Endothelial cell of umbilical vein (primary cell): ENCODE data around the gene APOF. TPM values are rescaled to one million over a fixed set of nuclear protein-coding genes. Genes with fewer than 3 reads are reported as not detected.

Experiments used
- BruUV-seq: library from RNA; stranded (reverse); fragments of 400-500 nt; replicated peaks from 2 replicates; lab custom pipeline; 2021; lab: Mats Ljungman, UMichigan
- CTCF ChIA-PET: fragments of 300-600, 350-600 bp; sonication (Branson Sonifier 250); formaldehyde crosslinking; loops from one replicate; lab custom pipeline; 2021; ENCODE audit warnings: antibody characterized with exemption, inconsistent platforms; lab: Charles Lee
- POLR2A ChIA-PET: fragments of 300-600, 350-600 bp; sonication (Branson Sonifier 250); formaldehyde crosslinking; loops from one replicate; lab custom pipeline; 2021; ENCODE audit warnings: antibody characterized with exemption, inconsistent platforms; lab: Charles Lee
- DNase-seq: peaks from one replicate; pipeline ENCODE4 v3.0.0-alpha.2; 2011; ENCODE audit warnings: low read depth, low spot score
- FAIRE-seq: peaks from 2 replicates; lab custom pipeline; 2011; peaks lifted over from hg19 to GRCh38; lab: Jason Lieb, UNC
- H2AFZ ChIP-seq: 2 replicates; pipeline ENCODE4 v1.6.0; 2012; ENCODE audit warnings: low read depth, low read length, control low read depth, inconsistent platforms
- H3K27ac ChIP-seq: 2 replicates; pipeline ENCODE4 v1.5.1; 2011; ENCODE audit warnings: low read depth, mild to moderate bottlenecking, control low read depth, low read length, moderate library complexity; ENCODE audit not compliant: insufficient read depth
- H3K27me3 ChIP-seq, 2 experiments: 2 replicates each; pipeline versions ENCODE4 v1.6.0 to v1.6.1; 2011; ENCODE audit warnings: low read length in 2 of 2, mixed read lengths in 1 of 2; ENCODE audit not compliant: control insufficient read depth in 2 of 2, insufficient read depth in 2 of 2
- H3K36me3 ChIP-seq, 2 experiments: 2 replicates in 1 of 2; 3 replicates in 1 of 2; pipeline ENCODE4 v1.5.1; 2011; ENCODE audit warnings: low read length in 2 of 2, mild to moderate bottlenecking in 1 of 2, moderate library complexity in 1 of 2; ENCODE audit not compliant: control insufficient read depth in 2 of 2, insufficient read depth in 2 of 2; ENCODE audit errors: extremely low read depth in 1 of 2
- H3K4me1 ChIP-seq: 3 replicates; pipeline ENCODE4 v1.5.1; 2011; ENCODE audit warnings: mild to moderate bottlenecking, low read length; ENCODE audit not compliant: control insufficient read depth, insufficient read depth; ENCODE audit errors: extremely low read depth
- H3K4me2 ChIP-seq: 2 replicates; pipeline ENCODE4 v1.6.1; 2011; ENCODE audit warnings: low read length, control low read depth, mixed read lengths; ENCODE audit not compliant: insufficient read depth
- H3K4me3 ChIP-seq, 3 experiments: fragments of 200-600 bp in 1 of 3; sonication (generic), shearing (Covaris generic) in 1 of 3; replicated peaks in 1 of 3; 2 replicates each; pipeline ENCODE4 v1.5.1; 2011 to 2016; ENCODE audit warnings: control low read depth in 3 of 3, low read length in 3 of 3, mild to moderate bottlenecking in 2 of 3, inconsistent platforms in 1 of 3, low read depth in 1 of 3, moderate library complexity in 1 of 3; ENCODE audit not compliant: insufficient read depth in 1 of 3
- H3K79me2 ChIP-seq: 2 replicates; pipeline ENCODE4 v1.6.0; 2012; ENCODE audit warnings: low read length, inconsistent platforms; ENCODE audit not compliant: control insufficient read depth, insufficient read depth
- H3K9ac ChIP-seq: replicated peaks from 2 replicates; pipeline ENCODE3; 2011; ENCODE audit warnings: low read length, control low read depth; ENCODE audit not compliant: insufficient read depth; ENCODE audit errors: extremely low read depth
- H3K9me1 ChIP-seq: replicated peaks from 3 replicates; pipeline ENCODE4 v1.6.0; 2011; ENCODE audit warnings: mild to moderate bottlenecking, low read length; ENCODE audit not compliant: control insufficient read depth, insufficient read depth; ENCODE audit errors: extremely low read depth
- H3K9me3 ChIP-seq: replicated peaks from 2 replicates; pipeline ENCODE4 v1.5.1; 2012; ENCODE audit warnings: low read length, inconsistent platforms; ENCODE audit not compliant: control insufficient read depth, insufficient read depth
- H4K20me1 ChIP-seq: replicated peaks from 2 replicates; pipeline ENCODE3; 2011; ENCODE audit warnings: mild to moderate bottlenecking, low read length; ENCODE audit not compliant: control insufficient read depth, insufficient read depth; ENCODE audit errors: extremely low read depth
- CTCF ChIP-seq, 2 donors: IDR thresholded peaks; 1 replicate in 1 of 2; 2 replicates in 1 of 2; pipeline ENCODE4 v1.5.1; 2011; ENCODE audit warnings: low read length in 2 of 2, mild to moderate bottlenecking in 2 of 2, moderate library complexity in 2 of 2, control low read depth in 1 of 2, inconsistent platforms in 1 of 2, low read depth in 1 of 2; ENCODE audit not compliant: insufficient read depth in 1 of 2; ENCODE audit errors: extremely low read depth in 1 of 2
- EZH2 ChIP-seq: IDR thresholded peaks from 2 replicates; pipeline ENCODE4 v1.6.1; 2012; ENCODE audit warnings: borderline replicate concordance, low read depth, mild to moderate bottlenecking, moderate library complexity, low read length, inconsistent platforms; ENCODE audit not compliant: severe bottlenecking
- FOS ChIP-seq: IDR thresholded peaks from 2 replicates; pipeline ENCODE4 v1.6.1; 2011; ENCODE audit warnings: mild to moderate bottlenecking, low read length, moderate library complexity, borderline replicate concordance; ENCODE audit not compliant: insufficient read depth
- GATA2 ChIP-seq: IDR thresholded peaks from 2 replicates; pipeline ENCODE4 v1.7.0; 2011; ENCODE audit warnings: low read depth, mild to moderate bottlenecking, moderate library complexity, mixed read lengths, low read length; ENCODE audit not compliant: insufficient read length, insufficient read depth
- MYC ChIP-seq: IDR thresholded peaks from one replicate; pipeline ENCODE4 v1.6.1; 2011; ENCODE audit warnings: mild to moderate bottlenecking, low read depth, low read length
- POLR2A ChIP-seq: IDR thresholded peaks from 2 replicates; pipeline ENCODE4 v1.6.1; 2012; ENCODE audit warnings: low read depth, mild to moderate bottlenecking, control low read depth, low read length
- POLR2AphosphoS5 ChIP-seq: IDR thresholded peaks from 2 replicates; pipeline ENCODE4 v1.6.1; 2012; ENCODE audit warnings: low read depth, mild to moderate bottlenecking, control low read depth, low read length, moderate library complexity; ENCODE audit not compliant: insufficient read depth
- dilution Hi-C: fragments of 300-500 bp; cut with MboI; formaldehyde crosslinking; loops from one replicate; pipeline ENCODE4 v1.15.0; 2019; ENCODE audit warnings: low sequenced_read_pairs; ENCODE audit not compliant: extremely low pct_ligation_motif_present
- intact Hi-C: fragments of 100-400 bp; cut with micrococcal nuclease; formaldehyde crosslinking; loops from one replicate; pipeline ENCODE4 v1.10.0; 2022
- polyA plus RNA-seq, 4 experiments: library from polyadenylated mRNA; depleted of rRNA in 3 of 4; stranded (reverse) in 3 of 4; unstranded in 1 of 4; fragments of >200 nt; gene quantifications; 2 replicates each; pipeline versions ENCODE4 v1.2.1 to v1.2.3, GENCODE V29; 2011 to 2012; ENCODE audit warnings: missing spikeins in 1 of 4
- total RNA-seq: library from RNA; stranded (reverse); gene quantifications from 2 replicates; pipeline ENCODE4 v1.2.3, GENCODE V29; 2021

The APOF gene
- total and polyA plus RNA-seq, 2 donors (not counting 3 experiments of a cell fraction or from before 2014, with no cell fraction given): not detected

- Histone ChIP-seq H3K4me1 (no peaks in the 10 kb centered on the region), H3K9me3 (no peaks in the 10 kb centered on the region), H3K9me1 (no peaks in the 10 kb centered on the region), H3K36me3 (peaks cover 0 to 2% of the 10 kb centered on the region in 2 experiments), H3K27me3 (no peaks in the 10 kb centered on the region), H3K9ac (no peak overlapping the region), H3K27ac (no peak overlapping the region), H2AFZ (no peak overlapping the region), H3K4me2 (no peak overlapping the region), H3K4me3 (no peak overlapping the region), H3K79me2 (no peaks in the 10 kb centered on the region), H4K20me1 (no peaks in the 10 kb centered on the region)
- intact Hi-C loops (no loop called here), dilution Hi-C loops (no loop called here)
- CTCF ChIA-PET: no interaction called here
- FAIRE-seq (no peak), DNase-seq (no peak)
- TF ChIP-seq MYC (no peak), GATA2 (no peak), POLR2A (no peak), POLR2AphosphoS5 (no peak), FOS (no peak), EZH2 (no peak), CTCF (IDR thresholded peaks at IDR 0.05; ENCODE audit: extremely low read depth in 1 of 2, insufficient read depth in 1 of 2, low read depth in 1 of 2, low read length in 2 of 2) (no peak)
- POLR2A ChIA-PET: no interaction called here
- BruUV-seq: no TSS peak
Measured at GRCh38 chr12:56326126-56326525, 36.5 kb downstream of the APOF start.
